Fibroblast of mammary gland (primary cell): ENCODE data around the gene OSBPL3.
A peak's percentile ranks its signal among the peaks of the same experiment; 100 is the strongest.

ENCODE experiments used
- DNase-seq: peaks from one replicate; pipeline ENCODE4 v3.0.0-alpha.2; 2010; ENCODE audit warnings: low read depth
- H3K4me3 ChIP-seq: 2 replicates; pipeline ENCODE4 v1.5.1; 2011; ENCODE audit warnings: low read depth, mild to moderate bottlenecking, low read length, moderate library complexity; ENCODE audit not compliant: control insufficient read depth
- TF ChIP-seq, protein P1 (sequence below): conservative IDR thresholded peaks from 2 replicates; pipeline ENCODE4 v1.5.1; 2011; ENCODE audit warnings: low read depth, low read length, inconsistent platforms; ENCODE audit not compliant: control insufficient read depth, insufficient read depth

Gene OSBPL3

DNA sequence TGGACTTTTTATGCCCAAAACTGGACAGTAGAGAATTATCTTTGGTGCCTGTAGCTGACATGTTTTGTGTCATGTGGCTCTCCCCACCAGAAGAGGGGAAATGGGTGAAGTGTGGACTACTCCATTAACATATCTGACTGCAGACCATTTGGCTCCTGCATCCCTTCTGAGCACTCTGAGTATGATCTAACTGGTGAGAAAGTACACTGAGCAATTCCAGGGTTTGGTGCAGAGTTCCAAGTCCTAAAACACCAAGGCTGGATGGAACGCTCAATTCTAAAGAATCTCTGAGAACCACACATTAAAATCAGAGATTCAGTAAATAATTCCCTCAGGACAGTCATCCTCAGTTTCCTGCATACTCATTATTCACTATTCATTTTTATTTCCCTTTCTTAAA lies 22.8 kb upstream of the OSBPL3 start:
- TF ChIP-seq, protein P1, sequence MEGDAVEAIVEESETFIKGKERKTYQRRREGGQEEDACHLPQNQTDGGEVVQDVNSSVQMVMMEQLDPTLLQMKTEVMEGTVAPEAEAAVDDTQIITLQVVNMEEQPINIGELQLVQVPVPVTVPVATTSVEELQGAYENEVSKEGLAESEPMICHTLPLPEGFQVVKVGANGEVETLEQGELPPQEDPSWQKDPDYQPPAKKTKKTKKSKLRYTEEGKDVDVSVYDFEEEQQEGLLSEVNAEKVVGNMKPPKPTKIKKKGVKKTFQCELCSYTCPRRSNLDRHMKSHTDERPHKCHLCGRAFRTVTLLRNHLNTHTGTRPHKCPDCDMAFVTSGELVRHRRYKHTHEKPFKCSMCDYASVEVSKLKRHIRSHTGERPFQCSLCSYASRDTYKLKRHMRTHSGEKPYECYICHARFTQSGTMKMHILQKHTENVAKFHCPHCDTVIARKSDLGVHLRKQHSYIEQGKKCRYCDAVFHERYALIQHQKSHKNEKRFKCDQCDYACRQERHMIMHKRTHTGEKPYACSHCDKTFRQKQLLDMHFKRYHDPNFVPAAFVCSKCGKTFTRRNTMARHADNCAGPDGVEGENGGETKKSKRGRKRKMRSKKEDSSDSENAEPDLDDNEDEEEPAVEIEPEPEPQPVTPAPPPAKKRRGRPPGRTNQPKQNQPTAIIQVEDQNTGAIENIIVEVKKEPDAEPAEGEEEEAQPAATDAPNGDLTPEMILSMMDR = no peak
- no peak overlapping the region for H3K4me3 ChIP-seq
- peak; percentile 54 for DNase-seq

DNA sequence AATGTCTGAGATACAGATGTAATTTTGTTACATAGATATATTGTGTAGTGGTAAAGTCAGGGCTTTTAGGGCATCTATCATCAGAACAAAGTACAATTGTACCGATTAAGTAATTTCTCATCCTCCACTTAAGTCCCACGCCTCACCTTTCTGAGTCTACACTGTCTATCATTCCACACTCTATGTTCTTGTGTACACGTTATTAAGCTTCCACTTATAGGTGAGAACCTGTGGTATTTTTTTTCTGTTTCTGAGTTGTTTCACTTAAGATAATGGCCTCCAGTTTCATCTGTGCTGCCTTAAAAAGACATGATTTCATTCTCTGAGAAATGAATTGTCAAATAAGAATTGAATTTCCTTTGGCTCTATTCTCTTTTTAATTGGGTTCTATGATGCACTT lies 15.5 kb upstream of the OSBPL3 start:
- H3K4me3 ChIP-seq = no peak overlapping the region
- DNase-seq = no peak
- TF ChIP-seq, protein P1 = no peak

DNA sequence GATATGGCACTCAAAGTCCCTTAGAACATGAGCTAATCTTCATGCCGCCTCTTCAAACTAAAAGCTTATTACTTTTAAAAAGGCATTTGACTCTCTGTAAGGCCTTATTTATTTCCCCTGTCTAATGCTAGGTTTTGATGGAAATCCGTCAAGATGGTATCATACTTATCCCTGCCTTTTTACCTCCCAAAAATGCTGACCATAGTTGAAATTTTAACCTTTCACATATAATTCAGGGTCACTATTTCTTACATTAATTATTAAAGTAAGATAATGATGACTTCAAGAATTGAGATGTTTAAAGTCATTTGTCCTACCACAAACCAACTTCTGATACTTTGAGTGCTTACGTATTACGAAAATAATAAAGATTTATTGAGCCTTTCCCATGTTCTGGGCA lies 12.3 kb upstream of the OSBPL3 start:
- TF ChIP-seq, protein P1 = no peak
- H3K4me3 ChIP-seq = no peak overlapping the region
- no peak for DNase-seq

DNA sequence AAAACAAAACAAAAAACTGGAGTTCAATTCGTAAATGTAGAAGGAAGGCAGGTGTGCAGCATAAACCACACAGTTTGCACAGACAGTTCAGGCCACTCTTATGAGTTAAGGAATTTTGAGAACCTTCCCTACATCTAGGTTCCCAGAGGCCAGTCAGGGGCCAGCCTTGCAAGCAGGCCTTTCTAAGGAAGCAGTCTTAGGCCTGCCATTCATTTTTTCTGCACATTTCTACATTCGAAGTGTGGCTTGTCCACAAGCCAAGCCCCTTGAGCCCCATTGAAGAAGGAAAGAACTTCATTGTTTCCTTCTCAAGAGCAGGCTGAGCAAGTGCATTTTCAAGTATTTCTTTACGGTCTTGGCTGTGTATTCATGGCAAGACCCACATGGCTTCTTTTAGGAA lies 11.4 kb upstream of the OSBPL3 start:
- TF ChIP-seq, protein P1 = no peak
- DNase-seq = no peak
- no peak overlapping the region for H3K4me3 ChIP-seq

DNA sequence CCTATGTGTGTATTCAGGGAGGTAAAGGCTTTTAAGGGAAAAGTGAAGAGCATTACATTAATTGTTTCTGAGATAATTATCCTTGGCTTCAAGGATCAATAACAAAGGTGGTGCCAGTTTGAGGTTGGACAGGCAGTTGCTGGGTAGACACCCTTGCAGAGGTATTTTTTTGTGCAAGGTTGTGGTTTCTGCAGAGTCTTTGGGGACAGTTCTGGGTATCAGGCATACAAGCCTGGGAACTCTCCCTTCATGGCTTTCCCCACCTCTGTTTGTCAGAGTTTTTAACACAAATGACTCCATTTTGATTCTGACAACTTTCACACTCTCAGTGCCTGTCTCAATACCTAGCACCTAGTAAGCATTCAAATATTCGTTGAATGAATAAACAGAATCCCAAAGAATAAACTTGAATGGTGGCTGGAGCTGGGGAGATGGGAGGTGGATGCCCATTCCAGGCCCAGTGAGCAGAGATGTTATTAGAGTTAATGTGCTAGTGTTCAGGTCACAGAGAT lies 7.4 kb upstream of the OSBPL3 start:
- TF ChIP-seq, protein P1 = no peak
- no peak overlapping the region for H3K4me3 ChIP-seq
- no peak for DNase-seq

DNA sequence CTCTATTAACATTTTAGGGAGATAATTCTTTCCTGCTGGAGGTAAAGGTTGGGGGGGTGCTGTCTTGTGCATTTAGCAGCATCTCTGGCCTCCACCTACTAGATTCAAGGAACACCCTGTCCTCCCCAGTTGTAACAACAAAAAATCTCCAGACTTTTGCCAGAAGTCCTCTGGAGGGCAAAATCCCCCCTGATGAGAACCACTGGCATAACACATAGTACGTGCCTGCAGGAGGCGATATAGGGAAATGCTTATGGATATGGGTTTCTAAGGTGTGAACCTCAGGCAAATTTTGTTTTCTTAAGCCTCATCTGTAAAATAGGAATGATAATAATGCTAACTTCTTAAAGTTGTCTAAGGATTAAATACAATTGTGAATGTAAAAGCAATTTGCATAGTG lies 2.9 kb upstream of the OSBPL3 start:
- no peak overlapping the region for H3K4me3 ChIP-seq
- DNase-seq = peak; percentile 25
- TF ChIP-seq, protein P1 = peak; percentile 45
